GM12874 (cell line): Measurements from ENCODE around the gene PDE11A.

Experiments
- TF ChIP-seq, protein P1 (sequence below): IDR thresholded peaks from 2 replicates; pipeline ENCODE4 v1.5.1; 2011; ENCODE audit warnings: low read depth, mild to moderate bottlenecking, control low read depth, low read length, moderate library complexity; ENCODE audit not compliant: insufficient read depth

The PDE11A gene

DNA sequence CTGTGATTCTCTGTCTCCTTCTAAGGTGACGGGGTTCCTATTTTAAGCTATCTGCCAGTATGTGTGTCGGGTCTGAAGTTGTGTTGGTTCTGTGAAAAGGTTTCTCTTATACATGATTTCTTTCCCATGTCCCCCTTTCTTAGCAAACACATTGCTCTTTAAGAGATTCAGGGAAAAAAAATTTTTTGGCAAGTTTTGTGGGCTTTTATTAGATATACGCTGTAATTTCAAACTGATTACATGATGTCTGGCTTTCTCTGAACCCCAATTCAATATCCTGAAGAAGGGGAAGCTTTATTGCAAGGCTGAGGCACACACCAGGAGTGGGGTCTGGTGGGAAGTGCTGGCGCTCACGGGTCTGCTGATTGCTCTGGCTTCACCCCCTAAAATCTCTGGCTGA is 469.4 kb downstream of the PDE11A start:
- TF ChIP-seq, protein P1, sequence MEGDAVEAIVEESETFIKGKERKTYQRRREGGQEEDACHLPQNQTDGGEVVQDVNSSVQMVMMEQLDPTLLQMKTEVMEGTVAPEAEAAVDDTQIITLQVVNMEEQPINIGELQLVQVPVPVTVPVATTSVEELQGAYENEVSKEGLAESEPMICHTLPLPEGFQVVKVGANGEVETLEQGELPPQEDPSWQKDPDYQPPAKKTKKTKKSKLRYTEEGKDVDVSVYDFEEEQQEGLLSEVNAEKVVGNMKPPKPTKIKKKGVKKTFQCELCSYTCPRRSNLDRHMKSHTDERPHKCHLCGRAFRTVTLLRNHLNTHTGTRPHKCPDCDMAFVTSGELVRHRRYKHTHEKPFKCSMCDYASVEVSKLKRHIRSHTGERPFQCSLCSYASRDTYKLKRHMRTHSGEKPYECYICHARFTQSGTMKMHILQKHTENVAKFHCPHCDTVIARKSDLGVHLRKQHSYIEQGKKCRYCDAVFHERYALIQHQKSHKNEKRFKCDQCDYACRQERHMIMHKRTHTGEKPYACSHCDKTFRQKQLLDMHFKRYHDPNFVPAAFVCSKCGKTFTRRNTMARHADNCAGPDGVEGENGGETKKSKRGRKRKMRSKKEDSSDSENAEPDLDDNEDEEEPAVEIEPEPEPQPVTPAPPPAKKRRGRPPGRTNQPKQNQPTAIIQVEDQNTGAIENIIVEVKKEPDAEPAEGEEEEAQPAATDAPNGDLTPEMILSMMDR = no peak

GRCh38 chr2:177602611-177603164 is 469.9 kb downstream of the PDE11A start:
- TF ChIP-seq, protein P1 = no peak

GRCh38 chr2:177600917-177601316 is 471.7 kb downstream of the PDE11A start:
- TF ChIP-seq, protein P1 = no peak

DNA sequence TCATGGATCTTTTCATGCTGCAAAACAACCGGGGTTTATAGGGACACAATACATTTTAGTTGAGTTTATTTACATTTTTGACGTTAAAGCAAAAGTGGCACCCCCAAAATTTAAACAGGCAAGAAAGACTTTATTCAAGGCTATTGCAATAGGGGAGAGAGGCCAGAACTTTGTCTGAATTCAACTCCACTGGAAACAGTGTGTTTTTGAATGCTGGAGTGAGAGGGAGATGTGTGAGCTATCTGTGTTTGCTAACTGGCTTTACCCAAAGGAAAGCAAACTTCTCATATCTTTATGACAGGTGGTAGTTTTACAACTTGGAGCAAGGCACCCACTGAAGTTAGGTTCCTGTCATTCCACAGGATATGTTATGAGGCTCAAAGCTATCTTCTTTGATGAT is 472.6 kb downstream of the PDE11A start:
- TF ChIP-seq, protein P1 = no peak

DNA sequence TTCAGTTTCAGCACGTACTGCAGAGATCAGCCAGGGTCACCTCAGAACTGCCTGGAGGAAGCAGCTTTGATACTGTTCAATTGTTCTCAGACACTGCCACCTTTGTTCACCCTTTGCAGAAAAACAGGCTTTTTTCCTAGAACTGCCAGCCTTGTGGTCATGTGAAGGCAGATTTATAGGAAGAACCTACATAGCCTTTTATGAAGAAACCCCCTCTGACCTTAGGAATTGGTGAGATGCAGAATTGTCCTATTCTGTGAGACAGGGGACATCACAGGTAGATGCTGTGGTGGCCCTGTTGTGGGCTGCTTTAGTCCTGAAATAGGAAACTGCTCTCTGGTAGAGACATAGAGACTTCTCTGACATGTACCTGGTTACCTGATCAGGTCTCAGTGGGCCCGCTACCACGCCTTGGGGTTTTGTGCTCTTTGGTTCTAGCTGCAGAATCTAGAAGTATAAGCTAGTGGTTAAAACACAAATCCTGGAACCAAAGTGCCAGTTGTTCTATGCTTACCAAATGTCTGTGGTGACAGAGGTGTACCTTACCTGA is 473.4 kb downstream of the PDE11A start:
- TF ChIP-seq, protein P1 = no peak

GRCh38 chr2:177598326-177599138 is 474.0 kb downstream of the PDE11A start:
- TF ChIP-seq, protein P1 = no peak

DNA sequence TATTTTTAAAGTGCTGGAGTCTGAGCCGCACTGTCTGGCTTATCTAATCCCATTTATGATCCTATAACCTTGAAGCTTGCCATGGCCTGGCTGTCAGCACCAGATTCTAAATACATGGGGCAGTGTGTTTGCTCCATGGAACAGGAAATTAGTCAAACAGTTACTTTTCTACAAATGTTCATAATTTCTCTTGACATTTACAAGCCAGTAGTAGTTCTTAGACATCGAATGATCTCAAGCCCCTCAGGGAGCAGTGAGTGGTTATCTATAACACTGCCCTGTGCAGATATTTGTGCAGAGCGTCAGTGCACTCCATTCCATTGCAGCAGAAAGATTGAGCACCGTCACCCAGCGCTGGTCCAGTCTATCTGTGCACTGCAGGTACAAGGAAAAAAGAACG is 474.8 kb downstream of the PDE11A start:
- TF ChIP-seq, protein P1 = no peak
